ENCODE results near the gene ABHD5.

GRCh38 chr3:43760938-43761337, 70.2 kb downstream of the ABHD5 start:
- TF ChIP-seq PTBP1 (IDR thresholded peaks at IDR 0.05; ENCODE audit: low read depth, low read length, poor library complexity, severe bottlenecking) (no peak), ZNF430 (CRISPR knock-in tag; IDR thresholded peaks at IDR 0.05) (no peak), SNAPC5 (CRISPR knock-in tag; IDR thresholded peaks at IDR 0.05; ENCODE audit: borderline replicate concordance) (no peak), AKNA (CRISPR knock-in tag; IDR thresholded peaks at IDR 0.05; ENCODE audit: borderline replicate concordance) (no peak), ZNF670 (CRISPR knock-in tag; IDR thresholded peaks at IDR 0.05; ENCODE audit: borderline replicate concordance) (no peak), EP300 (IDR thresholded peaks at IDR 0.05; ENCODE audit: low read depth in 2 of 2, low read length in 2 of 2) (no peak), EP300 (CRISPR knock-in tag; IDR thresholded peaks at IDR 0.05; ENCODE audit: borderline replicate concordance) (no peak), AGO1 (IDR thresholded peaks at IDR 0.05; ENCODE audit: low read depth, low read length, poor library complexity, severe bottlenecking) (no peak), POLR2AphosphoS2 (IDR thresholded peaks at IDR 0.05; ENCODE audit: low read depth, low read length) (no peak)

Measured in HepG2 (cell line).